Ecto neural progenitor cell (in vitro differentiated cells): ENCODE results near the gene AP4E1.
"Not testable (repeated sequence)": the region's sequence is repeated elsewhere in the genome, so short reads cannot be mapped to it uniquely, and the experiment has no call there.

Experiments
- DNase-seq: peaks from one replicate; pipeline ENCODE4 v3.0.0-alpha.2; 2018; ENCODE audit warnings: low spot score

AP4E1 gene

GRCh38 chr15:50908209-50909009 is at the start of gene AP4E1:
AP4E1 (plus strand) TSS chr15:50908683; CDS start chr15:50908779, 96 bp downstream.
- peak; percentile 94 for DNase-seq

- no peak for DNase-seq
These were observed 47.7 kb upstream of the AP4E1 start for GRCh38 chr15:50860824-50861223.

GRCh38 chr15:50862553-50862952 is 45.9 kb upstream of the AP4E1 start:
- DNase-seq: no peak

- DNase-seq: no peak
These were observed 43.6 kb upstream of the AP4E1 start for GRCh38 chr15:50864873-50865272.

- no peak for DNase-seq
These were observed 42.7 kb upstream of the AP4E1 start for GRCh38 chr15:50865515-50866353.

GRCh38 chr15:50871832-50872231 is 36.7 kb upstream of the AP4E1 start:
- no peak for DNase-seq

- no peak for DNase-seq
These were observed 35.6 kb upstream of the AP4E1 start for GRCh38 chr15:50872832-50873426.

GRCh38 chr15:50873935-50874361 is 34.5 kb upstream of the AP4E1 start:
- no peak for DNase-seq

GRCh38 chr15:50875238-50875637 is 33.2 kb upstream of the AP4E1 start:
- DNase-seq: not testable (repeated sequence)

- no peak for DNase-seq
These were observed 32.1 kb upstream of the AP4E1 start for GRCh38 chr15:50876260-50876988.

GRCh38 chr15:50876989-50877360 is 31.5 kb upstream of the AP4E1 start:
- DNase-seq: peak; percentile 82

GRCh38 chr15:50879016-50879617 is 29.4 kb upstream of the AP4E1 start:
- no peak for DNase-seq

GRCh38 chr15:50880206-50880605 is 28.3 kb upstream of the AP4E1 start:
- no peak for DNase-seq

- no peak for DNase-seq
These were observed 27.8 kb upstream of the AP4E1 start for GRCh38 chr15:50880651-50881114.

GRCh38 chr15:50881121-50882048 is 27.1 kb upstream of the AP4E1 start:
- DNase-seq: no peak

- no peak for DNase-seq
These were observed 24.6 kb upstream of the AP4E1 start for GRCh38 chr15:50883903-50884302.

GRCh38 chr15:50884540-50884939 is 23.9 kb upstream of the AP4E1 start:
- no peak for DNase-seq

- no peak for DNase-seq
These were observed 22.4 kb upstream of the AP4E1 start for GRCh38 chr15:50886139-50886467.

- DNase-seq: no peak
These were observed 21.7 kb upstream of the AP4E1 start for GRCh38 chr15:50886611-50887345.

GRCh38 chr15:50888054-50888453 is 20.4 kb upstream of the AP4E1 start:
- DNase-seq: no peak
